ENCODE data around the gene STEAP1B. TPM values are rescaled to one million over a fixed set of nuclear protein-coding genes. Genes with fewer than 3 reads are reported as not detected.
"Not testable (repeated sequence)": the region's sequence is repeated elsewhere in the genome, so short reads cannot be mapped to it uniquely, and the experiment has no call there.

The STEAP1B gene
- total RNA-seq, 2 experiments from 2014 or later = 0.69 to 2.1 TPM

DNA sequence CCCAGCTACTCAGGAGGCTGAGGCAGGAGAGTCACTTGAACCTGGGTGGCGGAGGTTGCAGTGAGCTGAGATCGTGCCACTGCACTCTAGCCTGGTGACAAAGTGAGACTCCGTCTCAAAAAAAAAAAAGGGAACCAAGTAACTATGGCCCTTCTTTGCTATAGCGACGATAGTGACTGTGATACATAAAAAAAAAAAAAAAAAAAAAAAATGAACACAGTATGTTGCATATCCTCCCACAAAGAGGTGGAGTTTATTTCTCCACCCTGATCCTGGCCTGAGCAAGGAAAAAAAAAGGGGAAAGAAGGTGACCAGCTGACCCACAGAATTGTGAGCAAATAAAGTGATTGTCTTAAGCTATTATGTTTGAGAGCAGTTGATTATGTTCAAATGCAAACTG lies 42.3 kb upstream of the STEAP1B start:
- Histone ChIP-seq H3K4me1 (ENCODE audit: insufficient read depth, low read length, poor library complexity, severe bottlenecking) (no peaks in the 10 kb centered on the region), H4K20me1 (ENCODE audit: insufficient read depth, low read length) (no peaks in the 10 kb centered on the region), H3K79me2 (ENCODE audit: insufficient read depth, low read depth, low read length) (no peaks in the 10 kb centered on the region), H3K9me3 (ENCODE audit: low read length) (no peaks in the 10 kb centered on the region), H3K36me3 (ENCODE audit: insufficient read depth, low read length) (no peaks in the 10 kb centered on the region), H3K27ac (ENCODE audit: low read depth, low read length, poor library complexity, severe bottlenecking) (no peak overlapping the region), H3K4me2 (ENCODE audit: low read length) (no peak overlapping the region), H3K4me3 (ENCODE audit: low read depth, low read length, poor library complexity, severe bottlenecking) (no peak overlapping the region), H2AFZ (ENCODE audit: low read length) (no peak overlapping the region), H3K9me2 (ENCODE audit: insufficient read depth, low read length) (no peaks in the 10 kb centered on the region)
- ChIA-PET CTCF (ENCODE audit: unreplicated experiment) (no interaction called here), POLR2A (interaction anchor here (0.7 kb wide), 2 partner anchors 29 to 1698 kb away, joined by 3 to 5 read pairs; no protein-coding TSS in a partner anchor)
- intact Hi-C loops (cut with micrococcal nuclease; ENCODE audit: unreplicated experiment) = no loop called here
- DNase-seq (ENCODE audit: low spot score) = no peak
- no TSS peak for BruUV-seq (replicated peaks)
- TF ChIP-seq, protein P1, sequence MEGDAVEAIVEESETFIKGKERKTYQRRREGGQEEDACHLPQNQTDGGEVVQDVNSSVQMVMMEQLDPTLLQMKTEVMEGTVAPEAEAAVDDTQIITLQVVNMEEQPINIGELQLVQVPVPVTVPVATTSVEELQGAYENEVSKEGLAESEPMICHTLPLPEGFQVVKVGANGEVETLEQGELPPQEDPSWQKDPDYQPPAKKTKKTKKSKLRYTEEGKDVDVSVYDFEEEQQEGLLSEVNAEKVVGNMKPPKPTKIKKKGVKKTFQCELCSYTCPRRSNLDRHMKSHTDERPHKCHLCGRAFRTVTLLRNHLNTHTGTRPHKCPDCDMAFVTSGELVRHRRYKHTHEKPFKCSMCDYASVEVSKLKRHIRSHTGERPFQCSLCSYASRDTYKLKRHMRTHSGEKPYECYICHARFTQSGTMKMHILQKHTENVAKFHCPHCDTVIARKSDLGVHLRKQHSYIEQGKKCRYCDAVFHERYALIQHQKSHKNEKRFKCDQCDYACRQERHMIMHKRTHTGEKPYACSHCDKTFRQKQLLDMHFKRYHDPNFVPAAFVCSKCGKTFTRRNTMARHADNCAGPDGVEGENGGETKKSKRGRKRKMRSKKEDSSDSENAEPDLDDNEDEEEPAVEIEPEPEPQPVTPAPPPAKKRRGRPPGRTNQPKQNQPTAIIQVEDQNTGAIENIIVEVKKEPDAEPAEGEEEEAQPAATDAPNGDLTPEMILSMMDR (conservative IDR thresholded peaks at IDR 0.05; ENCODE audit: low read length) = no peak
- TF ChIP-seq EZH2phosphoT487 (IDR thresholded peaks at IDR 0.05; ENCODE audit: borderline replicate concordance, low read depth, low read length) = no peak

DNA sequence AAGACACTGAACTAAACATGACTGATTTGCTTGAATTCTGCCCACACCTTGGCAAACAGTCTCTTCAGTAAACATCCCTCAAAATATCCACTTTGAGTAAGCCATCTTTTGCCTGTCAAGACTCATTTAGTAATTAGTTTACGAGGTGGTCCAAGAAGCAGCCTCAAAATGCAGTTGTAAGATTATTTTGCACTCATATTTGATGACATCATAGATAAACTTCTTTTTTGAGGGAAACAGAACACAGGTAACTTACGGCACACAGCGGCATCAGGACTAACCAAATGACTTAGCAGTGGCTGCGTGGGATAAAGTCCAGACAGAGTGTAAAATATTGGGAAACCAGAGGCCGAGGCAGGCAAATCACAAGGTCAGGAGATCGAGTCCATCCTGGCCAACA lies 41.8 kb upstream of the STEAP1B start:
- CTCF ChIA-PET (ENCODE audit: unreplicated experiment) = no interaction called here
- no peak overlapping the region for H3K4me2 ChIP-seq (ENCODE audit: low read length)
- no peaks in the 10 kb centered on the region for H4K20me1 ChIP-seq (ENCODE audit: insufficient read depth, low read length)
- H3K9me2 ChIP-seq (ENCODE audit: insufficient read depth, low read length) = no peaks in the 10 kb centered on the region
- POLR2A ChIA-PET = no interaction called here
- intact Hi-C loops (cut with micrococcal nuclease; ENCODE audit: unreplicated experiment) = no loop called here
- no peak overlapping the region for H3K27ac ChIP-seq (ENCODE audit: low read depth, low read length, poor library complexity, severe bottlenecking)
- H2AFZ ChIP-seq (ENCODE audit: low read length) = no peak overlapping the region
- no peaks in the 10 kb centered on the region for H3K9me3 ChIP-seq (ENCODE audit: low read length)
- no peaks in the 10 kb centered on the region for H3K4me1 ChIP-seq (ENCODE audit: insufficient read depth, low read length, poor library complexity, severe bottlenecking)
- DNase-seq (ENCODE audit: low spot score) = no peak
- H3K79me2 ChIP-seq (ENCODE audit: insufficient read depth, low read depth, low read length) = no peaks in the 10 kb centered on the region
- BruUV-seq (replicated peaks) = no TSS peak
- H3K36me3 ChIP-seq (ENCODE audit: insufficient read depth, low read length) = no peaks in the 10 kb centered on the region
- H3K4me3 ChIP-seq (ENCODE audit: low read depth, low read length, poor library complexity, severe bottlenecking) = no peak overlapping the region
- TF ChIP-seq EZH2phosphoT487 (IDR thresholded peaks at IDR 0.05; ENCODE audit: borderline replicate concordance, low read depth, low read length) = no peak
- TF ChIP-seq, protein P1 (conservative IDR thresholded peaks at IDR 0.05; ENCODE audit: low read length) = no peak

DNA sequence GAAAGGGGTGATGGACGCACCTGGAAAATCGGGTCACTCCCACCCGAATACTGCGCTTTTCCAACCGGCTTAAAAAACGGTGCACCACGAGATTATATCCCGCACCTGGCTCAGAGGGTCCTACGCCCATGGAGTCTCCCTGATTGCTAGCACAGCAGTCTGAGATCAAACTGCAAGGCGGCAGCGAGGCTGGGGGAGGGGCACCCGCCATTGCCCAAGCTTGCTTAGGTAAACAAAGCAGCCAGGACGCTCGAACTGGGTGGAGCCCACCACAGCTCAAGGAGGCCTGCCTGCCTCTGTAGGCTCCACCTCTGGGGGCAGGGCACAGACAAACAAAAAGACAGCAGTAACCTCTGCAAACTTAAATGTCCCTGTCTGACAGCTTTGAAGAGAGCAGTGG lies 28.5 kb upstream of the STEAP1B start:
- POLR2A ChIA-PET; H3K27ac ChIP-seq (ENCODE audit: low read depth, low read length, poor library complexity, severe bottlenecking); intact Hi-C loops (cut with micrococcal nuclease; ENCODE audit: unreplicated experiment); H3K4me3 ChIP-seq (ENCODE audit: low read depth, low read length, poor library complexity, severe bottlenecking); BruUV-seq (replicated peaks); CTCF ChIA-PET (ENCODE audit: unreplicated experiment); H3K9me3 ChIP-seq (ENCODE audit: low read length); H2AFZ ChIP-seq (ENCODE audit: low read length); H4K20me1 ChIP-seq (ENCODE audit: insufficient read depth, low read length); H3K4me2 ChIP-seq (ENCODE audit: low read length); H3K79me2 ChIP-seq (ENCODE audit: insufficient read depth, low read depth, low read length); H3K9me2 ChIP-seq (ENCODE audit: insufficient read depth, low read length); H3K36me3 ChIP-seq (ENCODE audit: insufficient read depth, low read length); DNase-seq (ENCODE audit: low spot score); H3K4me1 ChIP-seq (ENCODE audit: insufficient read depth, low read length, poor library complexity, severe bottlenecking): not testable (repeated sequence)

DNA sequence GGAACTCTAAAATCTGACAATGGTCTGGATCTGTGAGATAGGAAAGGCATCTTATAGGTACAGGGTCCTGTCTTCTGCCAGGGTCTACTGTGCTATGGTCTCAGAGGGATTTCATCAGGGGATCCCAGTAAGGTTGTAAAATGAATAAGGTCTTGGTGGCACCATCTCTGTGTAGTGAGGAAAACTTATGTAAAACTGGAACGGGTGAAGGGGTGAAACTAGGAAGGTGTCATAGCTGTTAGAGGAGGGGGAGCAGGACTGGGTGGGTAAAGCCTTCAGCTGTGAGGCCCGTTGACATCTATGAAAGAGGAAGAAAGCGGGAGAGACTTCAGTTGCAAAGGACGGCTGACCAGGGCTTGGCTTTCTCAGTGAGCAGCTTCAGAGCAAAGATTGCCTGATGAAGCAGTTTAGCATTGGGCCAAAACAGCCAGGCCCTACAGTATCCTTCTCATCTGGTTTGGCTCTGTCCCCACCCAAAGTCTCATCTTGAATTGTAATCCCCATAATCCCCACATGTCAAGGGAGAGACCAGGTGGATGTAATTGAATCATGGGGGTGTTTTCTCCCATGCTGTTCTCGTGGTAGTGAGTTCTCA lies 24.5 kb upstream of the STEAP1B start:
- intact Hi-C loops (cut with micrococcal nuclease; ENCODE audit: unreplicated experiment); H3K4me3 ChIP-seq (ENCODE audit: low read depth, low read length, poor library complexity, severe bottlenecking); H3K9me3 ChIP-seq (ENCODE audit: low read length); H3K36me3 ChIP-seq (ENCODE audit: insufficient read depth, low read length); H3K4me1 ChIP-seq (ENCODE audit: insufficient read depth, low read length, poor library complexity, severe bottlenecking); H4K20me1 ChIP-seq (ENCODE audit: insufficient read depth, low read length); BruUV-seq (replicated peaks); H3K79me2 ChIP-seq (ENCODE audit: insufficient read depth, low read depth, low read length); H3K27ac ChIP-seq (ENCODE audit: low read depth, low read length, poor library complexity, severe bottlenecking); POLR2A ChIA-PET; DNase-seq (ENCODE audit: low spot score); H3K9me2 ChIP-seq (ENCODE audit: insufficient read depth, low read length); H2AFZ ChIP-seq (ENCODE audit: low read length): not testable (repeated sequence)
- CTCF ChIA-PET (ENCODE audit: unreplicated experiment) = interaction anchor here (0.6 to 1.6 kb wide), 2 partner anchors 36 to 203 kb away, joined by 3 read pairs; partner anchors contain the start of gene IL6
- 0 out of 2 replicates have a peak overlapping the region, but pooled peaks have one; percentile 32 for H3K4me2 ChIP-seq (ENCODE audit: low read length)
